ENCODE measurements around the gene CSNK2A3.

The CSNK2A3 gene

GRCh38 chr11:11334607-11335006, 18.4 kb downstream of the CSNK2A3 start:
- no peak for DNase-seq

GRCh38 chr11:11332141-11332710, 20.8 kb downstream of the CSNK2A3 start:
- DNase-seq, result no peak

- no peak for DNase-seq
These were observed 23.8 kb downstream of the CSNK2A3 start for GRCh38 chr11:11329062-11329806.

- DNase-seq, result no peak
These were observed 29.0 kb downstream of the CSNK2A3 start for GRCh38 chr11:11324090-11324489.

GRCh38 chr11:11322101-11322500, 30.9 kb downstream of the CSNK2A3 start:
- no peak for DNase-seq

- DNase-seq, result no peak
These were observed 32.2 kb downstream of the CSNK2A3 start for GRCh38 chr11:11320825-11321224.

GRCh38 chr11:11318961-11319360, 34.1 kb downstream of the CSNK2A3 start:
- no peak for DNase-seq

- no peak for DNase-seq
These were observed 34.6 kb downstream of the CSNK2A3 start for GRCh38 chr11:11318461-11318860.

- no peak for DNase-seq
These were observed 36.3 kb downstream of the CSNK2A3 start for GRCh38 chr11:11316651-11317230.

GRCh38 chr11:11313902-11314692, 39.0 kb downstream of the CSNK2A3 start:
- no peak for DNase-seq

GRCh38 chr11:11313426-11313825, 39.6 kb downstream of the CSNK2A3 start:
- no peak for DNase-seq

GRCh38 chr11:11312738-11313137, 40.3 kb downstream of the CSNK2A3 start:
- no peak for DNase-seq

- DNase-seq, result no peak
These were observed 41.9 kb downstream of the CSNK2A3 start for GRCh38 chr11:11311169-11311568.

GRCh38 chr11:11309906-11310305, 43.1 kb downstream of the CSNK2A3 start:
- no peak for DNase-seq

GRCh38 chr11:11308249-11308648, 44.8 kb downstream of the CSNK2A3 start:
- DNase-seq, result no peak

GRCh38 chr11:11306855-11307254, 46.2 kb downstream of the CSNK2A3 start:
- no peak for DNase-seq

GRCh38 chr11:11304550-11304949, 48.5 kb downstream of the CSNK2A3 start:
- DNase-seq, result no peak

GRCh38 chr11:11302565-11302964, 50.5 kb downstream of the CSNK2A3 start:
- no peak for DNase-seq

All from NCI-H1105 treated with DMSO at 0.1 percent for 48 hours (cell line).